GM18502 (cell line): ENCODE results near the gene MSX2.
"Not testable (repeated sequence)": the region's sequence is repeated elsewhere in the genome, so short reads cannot be mapped to it uniquely, and the experiment has no call there.

ENCODE experiments used
- ATAC-seq: cut with Tn5 transposase; IDR thresholded peaks from one replicate; pipeline ENCODE4 v1.9.1; 2021; ENCODE audit warnings: mild to moderate bottlenecking; ENCODE audit not compliant: unreplicated experiment, poor library complexity

MSX2 gene

GRCh38 chr5:174732036-174733020 lies 7.9 kb downstream of the MSX2 start:
- no peak for ATAC-seq

DNA sequence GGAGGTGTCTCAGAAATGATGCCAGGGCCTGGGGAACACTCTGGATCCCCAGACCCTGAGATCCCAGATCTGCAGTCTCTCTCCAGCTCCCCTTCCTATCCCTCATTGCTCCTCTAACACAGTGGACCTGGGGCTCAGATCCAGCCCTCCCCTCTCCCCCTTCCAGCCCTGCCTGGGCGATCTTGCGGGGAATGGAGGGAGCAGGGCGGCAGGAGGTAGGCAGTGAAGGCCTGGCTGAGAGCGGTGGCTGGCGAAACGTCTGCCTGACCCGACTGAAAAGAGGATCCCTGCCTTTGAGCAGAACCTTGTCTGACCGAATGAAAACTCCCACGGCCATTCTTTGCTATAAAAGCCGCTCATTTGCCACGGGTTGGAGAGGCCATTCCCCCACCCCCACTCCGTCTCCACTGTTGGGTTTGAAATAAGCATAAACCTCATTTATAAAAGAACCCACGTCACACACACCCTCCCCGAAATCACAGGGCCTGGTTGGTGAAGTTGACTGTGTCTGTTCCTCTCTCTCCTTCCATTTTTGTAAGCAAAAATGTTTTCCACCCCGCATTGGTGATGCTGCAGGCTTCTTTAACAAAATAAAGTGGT lies 8.8 kb downstream of the MSX2 start:
- ATAC-seq = no peak

DNA sequence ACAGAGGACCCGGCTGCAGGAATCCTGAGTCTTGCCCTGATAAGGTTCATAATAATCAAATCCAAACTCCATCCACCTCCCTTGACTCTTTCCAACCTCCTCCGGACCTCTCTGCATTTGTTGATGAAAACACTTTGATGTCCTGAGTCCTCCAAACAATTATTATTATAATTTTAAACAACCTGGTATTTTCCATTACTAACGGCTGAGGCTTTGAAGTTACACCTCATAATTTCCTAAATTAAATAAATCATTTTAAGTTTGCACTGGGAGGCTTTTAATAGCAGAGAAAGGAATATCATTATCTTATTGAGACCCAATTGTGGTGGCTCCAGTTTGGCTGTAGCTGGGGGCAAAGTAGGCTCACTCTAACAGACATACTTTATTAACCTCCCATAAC lies 9.5 kb downstream of the MSX2 start:
- no peak for ATAC-seq

DNA sequence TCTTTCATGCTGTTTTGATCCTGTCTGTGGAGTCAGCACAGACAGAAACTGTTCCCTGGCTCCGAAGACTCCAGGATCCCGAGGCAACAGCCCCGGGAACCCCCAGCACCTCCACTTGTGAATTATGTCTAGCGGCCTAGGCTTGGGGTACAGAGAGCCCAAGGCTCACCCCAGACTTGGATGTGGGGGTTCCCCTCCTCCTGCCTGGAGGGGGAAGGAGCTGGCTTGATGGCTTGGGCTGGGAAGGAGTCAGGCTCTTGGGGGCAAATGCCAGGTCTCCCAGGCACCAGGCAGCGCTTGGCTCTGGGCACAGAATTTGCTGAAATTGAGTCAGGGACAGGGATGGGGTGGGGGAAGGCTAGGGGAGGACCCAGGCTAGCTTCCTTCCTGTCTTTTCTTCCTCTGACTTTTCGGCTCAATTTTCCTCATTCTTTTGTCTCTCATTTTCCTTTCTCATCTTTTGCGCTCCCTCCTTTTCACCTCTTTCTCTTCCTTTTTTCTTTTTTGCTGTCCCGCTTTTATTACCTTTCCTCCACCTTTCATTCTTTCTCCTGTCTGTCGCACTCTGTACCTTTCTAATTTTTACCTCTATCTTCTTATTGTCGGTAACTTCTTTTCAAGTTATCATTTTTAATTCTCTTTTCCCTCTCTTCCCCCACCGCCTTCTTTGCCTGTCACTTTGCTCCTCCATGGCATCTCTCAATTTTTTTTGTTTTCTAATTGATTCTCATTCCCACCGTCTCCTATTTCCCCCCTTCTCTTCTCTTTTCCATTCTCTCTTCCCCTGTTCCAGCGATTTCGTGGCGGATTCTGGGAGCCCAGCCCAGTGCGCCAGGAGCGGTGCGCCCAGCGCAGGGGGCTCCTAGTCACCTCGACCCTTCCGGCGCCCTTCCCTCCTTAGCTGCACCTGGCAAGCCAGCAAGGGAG lies 10.5 kb downstream of the MSX2 start:
- no peak for ATAC-seq

GRCh38 chr5:174735498-174736330 lies 11.3 kb downstream of the MSX2 start:
- ATAC-seq = no peak

DNA sequence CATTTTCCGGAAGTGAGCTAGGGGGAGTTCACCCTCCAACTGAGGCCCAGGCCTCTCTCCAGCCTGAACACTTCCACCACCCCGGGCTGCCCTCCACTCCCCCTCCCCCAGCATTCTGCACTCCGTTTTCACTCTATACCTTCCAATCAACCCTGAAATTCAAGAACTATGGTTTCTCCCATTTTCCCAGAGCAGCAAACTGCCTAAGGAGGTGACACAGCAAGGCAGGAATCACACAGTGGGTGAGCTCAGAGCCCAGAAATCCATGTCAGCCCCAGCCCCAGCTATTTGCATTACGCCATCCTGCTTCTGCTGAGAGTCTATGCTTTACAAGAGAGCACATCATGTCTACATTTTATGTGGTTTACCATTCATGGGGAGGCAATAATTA lies 11.9 kb downstream of the MSX2 start:
- no peak for ATAC-seq

- ATAC-seq = no peak
Observed at GRCh38 chr5:174736777-174737176, 12.4 kb downstream of the MSX2 start.

- no peak for ATAC-seq
Observed at GRCh38 chr5:174737330-174737729, 12.9 kb downstream of the MSX2 start.

- ATAC-seq = no peak
Observed at GRCh38 chr5:174741352-174741751, 17.0 kb downstream of the MSX2 start.

GRCh38 chr5:174744896-174745295 lies 20.5 kb downstream of the MSX2 start:
- no peak for ATAC-seq

- no peak for ATAC-seq
Observed at GRCh38 chr5:174745590-174746103, 21.3 kb downstream of the MSX2 start.

DNA sequence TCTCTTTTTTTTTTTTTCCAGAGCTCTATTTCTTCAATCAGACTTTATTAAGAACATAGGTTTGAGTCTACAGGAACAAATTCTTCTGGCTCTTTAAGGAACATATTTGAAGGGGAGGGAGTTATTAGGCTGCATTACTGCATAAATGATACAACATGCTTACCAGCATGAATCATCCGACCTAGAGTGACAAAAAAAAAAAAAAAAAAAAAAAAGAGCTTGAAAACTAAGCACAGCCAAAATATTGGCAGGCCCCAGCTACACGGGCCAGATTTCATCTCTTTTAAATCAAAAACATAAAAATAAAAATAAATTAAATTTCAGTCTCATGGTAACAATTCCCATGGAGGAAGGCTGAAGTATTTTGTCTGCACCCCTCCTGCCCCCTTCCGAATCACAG lies 26.3 kb downstream of the MSX2 start:
- ATAC-seq = no peak

GRCh38 chr5:174751154-174752000 lies 27.0 kb downstream of the MSX2 start:
- no peak for ATAC-seq

- ATAC-seq = no peak
Observed at GRCh38 chr5:174752121-174752520, 27.7 kb downstream of the MSX2 start.

GRCh38 chr5:174755106-174755505 lies 30.7 kb downstream of the MSX2 start:
- no peak for ATAC-seq

DNA sequence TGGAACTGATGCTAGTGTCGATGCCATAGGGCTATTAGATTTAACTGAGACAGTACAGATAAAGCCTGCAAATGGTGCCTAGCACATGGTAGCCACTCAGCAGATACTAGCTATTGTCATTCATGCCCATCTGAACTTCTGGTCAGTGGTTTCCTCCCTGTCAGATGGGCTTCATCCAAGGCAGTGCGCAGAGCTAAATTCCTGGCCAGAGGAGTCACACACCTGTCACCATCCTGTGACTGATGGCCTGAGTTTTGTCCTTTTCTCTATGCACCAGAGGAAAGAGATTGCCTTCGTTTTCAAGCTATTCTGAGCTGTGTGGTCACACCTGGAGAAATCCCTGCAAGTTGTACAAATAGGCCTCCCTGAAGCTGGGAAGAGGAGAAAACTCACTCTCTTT lies 34.7 kb downstream of the MSX2 start:
- no peak for ATAC-seq

DNA sequence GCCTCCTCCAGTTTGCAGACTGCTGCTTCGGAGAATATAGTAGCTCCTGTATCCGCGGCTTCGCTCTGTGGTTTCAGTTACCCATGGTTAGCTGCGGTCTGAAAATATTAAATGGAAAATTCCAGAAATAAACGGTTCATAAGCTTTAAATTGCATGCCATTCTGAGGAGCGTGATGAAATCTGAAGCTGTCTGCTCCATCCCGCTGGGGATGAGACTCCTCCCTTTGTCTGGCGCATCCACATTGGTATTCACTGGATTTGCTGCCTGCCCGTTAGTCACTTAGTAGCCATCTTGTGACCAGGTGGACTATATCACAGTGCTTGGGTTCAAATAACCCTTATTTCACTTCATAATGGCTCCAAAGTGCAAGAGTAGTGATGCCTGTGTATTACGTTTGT lies 36.3 kb downstream of the MSX2 start:
- ATAC-seq = no peak

DNA sequence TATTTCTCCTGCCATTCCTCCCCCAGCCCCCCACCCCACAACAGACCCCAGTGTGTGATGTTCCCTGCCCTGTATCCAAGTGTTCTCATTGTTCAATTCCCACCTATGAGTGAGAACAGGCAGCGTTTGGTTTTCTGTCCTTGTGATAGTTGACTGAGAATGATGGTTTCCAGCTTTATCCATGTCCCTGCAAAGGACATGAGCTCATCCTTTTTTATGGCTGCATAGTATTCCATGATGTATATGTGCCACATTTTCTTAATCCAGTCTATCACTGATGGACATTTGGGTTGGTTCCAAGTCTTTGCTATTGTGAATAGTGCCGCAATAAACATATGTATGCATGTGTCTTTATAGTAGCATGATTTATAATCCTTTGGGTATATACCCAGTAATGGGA lies 37.0 kb downstream of the MSX2 start:
- not testable (repeated sequence) for ATAC-seq

GRCh38 chr5:174764309-174764708 lies 39.9 kb downstream of the MSX2 start:
- ATAC-seq = no peak
